T-cell (primary cell): ENCODE data around the gene CEP68. TPM values are rescaled to one million over a fixed set of nuclear protein-coding genes. Genes with fewer than 3 reads are reported as not detected.

Source experiments
- ATAC-seq, 4 experiments: fragments of 200-7000 bp in 3 of 4; fragments of 150-1000 bp in 1 of 4; cut with Tn5 transposase; replicated peaks in 1 of 4; 1 replicate in 3 of 4; 2 replicates in 1 of 4; pipeline ENCODE4 v1.10.0; 2021; ENCODE audit warnings: moderate library complexity in 3 of 4, mild to moderate bottlenecking in 2 of 4, moderate number of reproducible peaks in 1 of 4
- CTCF ChIA-PET, 2 donors: fragments of 300-600 bp; sonication (Branson Sonifier 250); formaldehyde crosslinking; loops; one replicate each; lab custom pipeline; 2022; ENCODE audit warnings: antibody characterized with exemption in 2 of 2; lab: Charles Lee
- POLR2A ChIA-PET, 2 donors: fragments of 300-600 bp; sonication (Branson Sonifier 250); formaldehyde crosslinking; loops; one replicate each; lab custom pipeline; 2022; ENCODE audit warnings: antibody characterized with exemption in 2 of 2; lab: Charles Lee
- DNase-seq, 35 experiments: peaks; one replicate each; pipeline versions ENCODE4 v3.0.0 to v3.0.0-alpha.2; 2013 to 2023
- H3K27ac ChIP-seq: one replicate; pipeline ENCODE4 v1.5.1; 2013; ENCODE audit warnings: low read length
- H3K27me3 ChIP-seq, 2 experiments: replicated peaks in 1 of 2; 1 replicate in 1 of 2; 2 replicates in 1 of 2; pipeline versions ENCODE4 v1.6.1 to v1.7.0; 2013; ENCODE audit warnings: low read length in 1 of 2, mixed read lengths in 1 of 2; ENCODE audit not compliant: control insufficient read depth in 2 of 2, insufficient read depth in 2 of 2; ENCODE audit errors: extremely low read depth in 1 of 2
- H3K36me3 ChIP-seq, 2 donors: 1 replicate in 1 of 2; 2 replicates in 1 of 2; pipeline versions ENCODE4 v1.6.1 to v1.7.0; 2013; ENCODE audit warnings: low read length in 1 of 2; ENCODE audit not compliant: control insufficient read depth in 2 of 2, insufficient read depth in 1 of 2; ENCODE audit errors: extremely low read depth in 1 of 2
- H3K4me1 ChIP-seq, 2 experiments: 1 replicate in 1 of 2; 2 replicates in 1 of 2; pipeline versions ENCODE4 v1.6.1 to v1.7.0; 2013; ENCODE audit warnings: low read length in 2 of 2, mixed read lengths in 1 of 2; ENCODE audit not compliant: insufficient read depth in 2 of 2, control insufficient read depth in 1 of 2; ENCODE audit errors: extremely low read depth in 1 of 2
- H3K4me3 ChIP-seq, 2 donors: 1 replicate in 1 of 2; 2 replicates in 1 of 2; pipeline versions ENCODE4 v1.5.1 to v1.7.0; 2013; ENCODE audit warnings: mild to moderate bottlenecking in 2 of 2, low read length in 1 of 2, moderate library complexity in 1 of 2; ENCODE audit not compliant: control insufficient read depth in 1 of 2; ENCODE audit errors: extremely low read depth in 1 of 2
- H3K9me3 ChIP-seq: 2 replicates; pipeline ENCODE4 v1.7.0; 2013
- H3K27ac Mint-ChIP-seq, 2 donors: one replicate each; pipeline ENCODE4 v1.8.0; 2020 to 2021; ENCODE audit warnings: mild to moderate bottlenecking in 2 of 2, mixed read lengths in 2 of 2
- H3K27me3 Mint-ChIP-seq, 2 donors: one replicate each; pipeline ENCODE4 v1.8.0; 2021 to 2022; ENCODE audit warnings: mixed read lengths in 2 of 2
- H3K36me3 Mint-ChIP-seq: one replicate; pipeline ENCODE4 v1.8.0; 2021; ENCODE audit warnings: mixed read lengths
- H3K4me1 Mint-ChIP-seq, 3 donors: one replicate each; pipeline ENCODE4 v1.8.0; 2020 to 2022; ENCODE audit warnings: mixed read lengths in 3 of 3, mild to moderate bottlenecking in 1 of 3
- H3K4me3 Mint-ChIP-seq, 3 donors: one replicate each; pipeline ENCODE4 v1.8.0; 2020 to 2022; ENCODE audit warnings: mild to moderate bottlenecking in 3 of 3, mixed read lengths in 3 of 3, moderate library complexity in 3 of 3
- H3K9me3 Mint-ChIP-seq, 3 donors: one replicate each; pipeline ENCODE4 v1.8.0; 2020 to 2022; ENCODE audit warnings: mixed read lengths in 3 of 3
- WGBS: methylation state at CpG from one replicate; pipeline ENCODE4 v1.1.5; 2013; ENCODE audit warnings: missing lambda C conversion rate; ENCODE audit not compliant: insufficient coverage; 5-methylcytosine and 5-hydroxymethylcytosine counted together
- total RNA-seq, 35 experiments: library from RNA in 6 of 35; stranded (reverse) in 6 of 35; fragments of 120-200 nt in 1 of 35; gene quantifications; one replicate each; pipeline versions ENCODE4 v1.2.1 to v1.2.4 and lab custom pipeline; 2013 to 2026

The CEP68 gene
- total RNA-seq, result 10 to 100 TPM; 24.1 to 41.4 (median 37.4) TPM
- 28.6 TPM for total RNA-seq (2013)
- 7.4 to 170 (median 64.7) reads per million in 29 experiments for total RNA-seq (lab: John Stamatoyannopoulos, UW)

GRCh38 chr2:65056215-65057053 is at the start of gene CEP68:
TSS of gene CEP68 (plus strand) at chr2:65056416. CDS start at chr2:65069445, 13,029 bp downstream.
- ATAC-seq (peak; percentile 90 to 93 (median 90)), DNase-seq (peak; percentile 90 to 97 (median 94))
- Histone ChIP-seq H3K4me3 (peak within 1 kb of the TSS; percentile 52 to 86), H3K27me3 (no peaks in the 10 kb centered on the region), H3K9me3 (no peaks in the 10 kb centered on the region), H3K36me3 (no peaks in the 10 kb centered on the region), H3K27ac (peak within 1 kb of the TSS; percentile 63), H3K4me1 (peaks cover 20 to 59% of the 10 kb centered on the region in 2 experiments)
- Mint-ChIP-seq H3K27ac (peak within 1 kb of the TSS; percentile 92 to 94), H3K9me3 (no peaks in the 10 kb centered on the region), H3K4me1 (peaks cover 70 to 74% (median 72%) of the 10 kb centered on the region in 3 donors), H3K4me3 (peak within 1 kb of the TSS; percentile 95 to 97 (median 96)), H3K27me3 (no peaks in the 10 kb centered on the region), H3K36me3 (peaks cover 4% of the 10 kb centered on the region)
- under 1% methylated on average over 97 of the region's 99 CpGs for WGBS
- ChIA-PET CTCF (interaction anchor here (0.6 to 3.8 kb wide), 17 partner anchors 8 to 533 kb away, joined by 3 to 34 read pairs (median 4); partner anchors contain the start of genes ACTR2 (in 1 of the 2), AFTPH (in 1 of the 2) and RAB1A (in 1 of the 2)), POLR2A (interaction anchor here (0.5 to 1.6 kb wide), 14 partner anchors 25 to 1074 kb away, joined by 3 to 12 read pairs (median 3); partner anchors contain the start of genes RAB1A (in 2 of the 2), ACTR2 (in 1 of the 2) and SERTAD2 (in 1 of the 2))

- peaks cover 0 to 5% of the 10 kb centered on the region in 2 donors for H3K36me3 ChIP-seq
- no peaks in the 10 kb centered on the region for H3K27me3 Mint-ChIP-seq
- H3K27ac Mint-ChIP-seq, result peak overlapping the region in 1 of 2 donors; percentile 41
- WGBS, result no CpG with 5 or more reads among the region's 1 CpG
- CTCF ChIA-PET, result no interaction called here
- DNase-seq (no peak), ATAC-seq (no peak)
- no peaks in the 10 kb centered on the region for H3K9me3 ChIP-seq
- no peaks in the 10 kb centered on the region for H3K9me3 Mint-ChIP-seq
- POLR2A ChIA-PET, result no interaction called here
- peaks cover 34% of the 10 kb centered on the region for H3K36me3 Mint-ChIP-seq
- H3K4me1 ChIP-seq, result no peaks in the 10 kb centered on the region
- no peak overlapping the region for H3K4me3 Mint-ChIP-seq
- no peaks in the 10 kb centered on the region for H3K27me3 ChIP-seq
- no peak overlapping the region for H3K27ac ChIP-seq
- H3K4me3 ChIP-seq, result no peak overlapping the region
- H3K4me1 Mint-ChIP-seq, result peaks cover 0 to 6% (median 6%) of the 10 kb centered on the region in 3 donors
These were observed 42.4 kb upstream of the CEP68 start for GRCh38 chr2:65013776-65014175.

- Mint-ChIP-seq H3K9me3 (no peaks in the 10 kb centered on the region), H3K27ac (no peak overlapping the region), H3K27me3 (no peaks in the 10 kb centered on the region), H3K4me3 (no peak overlapping the region), H3K36me3 (peaks cover 35% of the 10 kb centered on the region), H3K4me1 (peaks cover 0 to 6% (median 6%) of the 10 kb centered on the region in 3 donors)
- no peaks in the 10 kb centered on the region for H3K4me1 ChIP-seq
- DNase-seq (no peak), ATAC-seq (no peak)
- H3K36me3 ChIP-seq, result peaks cover 0 to 5% of the 10 kb centered on the region in 2 donors
- POLR2A ChIA-PET, result no interaction called here
- H3K9me3 ChIP-seq, result no peaks in the 10 kb centered on the region
- CTCF ChIA-PET, result no interaction called here
- H3K27ac ChIP-seq, result no peak overlapping the region
- 100% methylated on average over 1 of the region's 5 CpGs for WGBS
- no peaks in the 10 kb centered on the region for H3K27me3 ChIP-seq
- no peak overlapping the region for H3K4me3 ChIP-seq
These were observed 40.5 kb upstream of the CEP68 start for GRCh38 chr2:65015731-65016130.

- no peaks in the 10 kb centered on the region for H3K4me1 ChIP-seq
- H3K9me3 Mint-ChIP-seq, result no peaks in the 10 kb centered on the region
- no peaks in the 10 kb centered on the region for H3K9me3 ChIP-seq
- ATAC-seq, result no peak
- H3K27me3 ChIP-seq, result no peaks in the 10 kb centered on the region
- H3K4me3 ChIP-seq, result no peak overlapping the region
- H3K4me1 Mint-ChIP-seq, result peaks cover 0 to 6% (median 6%) of the 10 kb centered on the region in 3 donors
- no peak overlapping the region for H3K27ac ChIP-seq
- DNase-seq, result no peak
- H3K4me3 Mint-ChIP-seq, result no peak overlapping the region
- no peaks in the 10 kb centered on the region for H3K27me3 Mint-ChIP-seq
- peaks cover 37% of the 10 kb centered on the region for H3K36me3 Mint-ChIP-seq
- peaks cover 0 to 9% of the 10 kb centered on the region in 2 donors for H3K36me3 ChIP-seq
- H3K27ac Mint-ChIP-seq, result no peak overlapping the region
- 100% methylated on average over 2 of the region's 6 CpGs for WGBS
- ChIA-PET POLR2A (no interaction called here), CTCF (interaction anchor here in 1 of 2 donors (1.0 kb wide), 1 partner anchor 113 kb away, joined by 3 read pairs; the partner anchor contains the start of gene RAB1A)
These were observed 39.4 kb upstream of the CEP68 start for GRCh38 chr2:65016789-65017188.

- no CpG with 5 or more reads among the region's 4 CpGs for WGBS
- Mint-ChIP-seq H3K4me3 (no peak overlapping the region), H3K4me1 (peaks cover 0 to 6% (median 6%) of the 10 kb centered on the region in 3 donors), H3K27me3 (no peaks in the 10 kb centered on the region), H3K36me3 (peaks cover 42% of the 10 kb centered on the region), H3K27ac (no peak overlapping the region), H3K9me3 (no peaks in the 10 kb centered on the region)
- H3K4me1 ChIP-seq, result no peaks in the 10 kb centered on the region
- H3K36me3 ChIP-seq, result peaks cover 0 to 9% of the 10 kb centered on the region in 2 donors
- H3K27ac ChIP-seq, result no peak overlapping the region
- no peaks in the 10 kb centered on the region for H3K27me3 ChIP-seq
- H3K4me3 ChIP-seq, result no peak overlapping the region
- ChIA-PET POLR2A (no interaction called here), CTCF (interaction anchor here (0.6 to 1.0 kb wide), 4 partner anchors 26 to 113 kb away, joined by 3 to 5 read pairs (median 4); partner anchors contain the start of gene RAB1A (in 1 of the 2))
- DNase-seq (peak in 3 of 35 experiments; percentile 1 to 21 (median 11)), ATAC-seq (no peak)
- no peaks in the 10 kb centered on the region for H3K9me3 ChIP-seq
These were observed 38.9 kb upstream of the CEP68 start for GRCh38 chr2:65017335-65017734.

- no peaks in the 10 kb centered on the region for H3K9me3 Mint-ChIP-seq
- Histone ChIP-seq H3K9me3 (no peaks in the 10 kb centered on the region), H3K27me3 (no peaks in the 10 kb centered on the region), H3K27ac (no peak overlapping the region), H3K4me3 (no peak overlapping the region), H3K4me1 (no peaks in the 10 kb centered on the region), H3K36me3 (peaks cover 0 to 9% of the 10 kb centered on the region in 2 donors)
- peaks cover 47% of the 10 kb centered on the region for H3K36me3 Mint-ChIP-seq
- no peaks in the 10 kb centered on the region for H3K27me3 Mint-ChIP-seq
- 84% methylated on average over 15 of the region's 15 CpGs for WGBS
- ChIA-PET POLR2A (interaction anchor here in 1 of 2 donors (0.5 kb wide), 1 partner anchor 31 kb away, joined by 3 read pairs; no protein-coding TSS in a partner anchor), CTCF (interaction anchor here (0.6 to 1.0 kb wide), 5 partner anchors 25 to 427 kb away, joined by 3 to 5 read pairs (median 4); partner anchors contain the start of gene RAB1A (in 1 of the 2))
- H3K4me3 Mint-ChIP-seq, result no peak overlapping the region
- no peak overlapping the region for H3K27ac Mint-ChIP-seq
- no peak for ATAC-seq
- peak in 2 of 35 experiments; percentile 2 to 32 for DNase-seq
- peaks cover 0 to 6% (median 6%) of the 10 kb centered on the region in 3 donors for H3K4me1 Mint-ChIP-seq
These were observed 38.1 kb upstream of the CEP68 start for GRCh38 chr2:65018141-65018582.
